Activated B cell treated with CpG ODN at 0.5 μM for 24 hours (primary cell): ENCODE data around the gene ADAMTS20. TPM values are rescaled to one million over a fixed set of nuclear protein-coding genes. Genes with fewer than 3 reads are reported as not detected.

Experiments used
- ATAC-seq: fragments of 200-7000 bp; cut with Tn5 transposase; one replicate; pipeline ENCODE4 v1.10.0; 2021; ENCODE audit warnings: low read depth, mild to moderate bottlenecking, moderate library complexity
- CTCF ChIA-PET: fragments of 350-600 bp; sonication (Branson Sonifier 250); formaldehyde crosslinking; loops from one replicate; lab custom pipeline; 2021; ENCODE audit warnings: antibody characterized with exemption; lab: Charles Lee
- POLR2A ChIA-PET: fragments of 350-600 bp; sonication (Branson Sonifier 250); formaldehyde crosslinking; loops from one replicate; lab custom pipeline; 2021; ENCODE audit warnings: antibody characterized with exemption; lab: Charles Lee
- DNase-seq: peaks from one replicate; pipeline ENCODE4 v3.0.0; 2022
- H3K27ac Mint-ChIP-seq: one replicate; pipeline ENCODE4 v1.8.0; 2020; ENCODE audit warnings: mixed read lengths
- H3K27me3 Mint-ChIP-seq: one replicate; pipeline ENCODE4 v1.8.0; 2021; ENCODE audit warnings: mixed read lengths
- H3K36me3 Mint-ChIP-seq: one replicate; pipeline ENCODE4 v1.8.0; 2021; ENCODE audit warnings: low read depth, mixed read lengths
- H3K4me1 Mint-ChIP-seq: one replicate; pipeline ENCODE4 v1.8.0; 2021; ENCODE audit warnings: mixed read lengths
- H3K4me3 Mint-ChIP-seq: one replicate; pipeline ENCODE4 v1.8.0; 2020; ENCODE audit warnings: mild to moderate bottlenecking, mixed read lengths
- H3K9me3 Mint-ChIP-seq: one replicate; pipeline ENCODE4 v1.8.0; 2020; ENCODE audit warnings: mixed read lengths
- CTCF ChIP-seq: fragments of 200-600 bp; IDR thresholded peaks from one replicate; pipeline ENCODE4 v1.8.0; 2022; ENCODE audit warnings: antibody characterized with exemption, mild to moderate bottlenecking
- intact Hi-C: fragments of 100-400 bp; cut with micrococcal nuclease; formaldehyde crosslinking; loops from one replicate; pipeline ENCODE4 v1.15.1; 2024
- total RNA-seq: library from RNA; stranded (reverse); gene quantifications from 2 replicates; pipeline ENCODE4 v1.2.3, GENCODE V29; 2022

The ADAMTS20 gene
- total RNA-seq, 1 donor from 2014 or later: not detected

GRCh38 chr12:43305065-43305464 lies 246.9 kb downstream of the ADAMTS20 start:
- no peak for TF ChIP-seq CTCF
- Mint-ChIP-seq H3K4me3 (no peak overlapping the region), H3K4me1 (no peaks in the 10 kb centered on the region), H3K36me3 (no peaks in the 10 kb centered on the region), H3K27ac (no peak overlapping the region), H3K27me3 (no peaks in the 10 kb centered on the region), H3K9me3 (no peaks in the 10 kb centered on the region)
- intact Hi-C loops: no loop called here
- CTCF ChIA-PET: no interaction called here
- ATAC-seq (no peak), DNase-seq (no peak)
- POLR2A ChIA-PET: no interaction called here

Other genes starting within 250 kb of the ADAMTS20 start
- gene PUS7L, start 206.6 kb upstream of the ADAMTS20 start, total RNA-seq: 16.1 and 19.9 TPM in 2 replicates
- 38.4 and 40.8 TPM in 2 replicates for gene IRAK4, start 206.7 kb upstream of the ADAMTS20 start, total RNA-seq